H1 (cell line): ENCODE results near the gene CEBPE. TPM values are rescaled to one million over a fixed set of nuclear protein-coding genes. Genes with fewer than 3 reads are reported as not detected.

ENCODE experiments used
- BCL11A ChIP-seq, 2 experiments: IDR thresholded peaks; one replicate each; pipeline ENCODE4 v1.6.1; 2011; ENCODE audit warnings: low read depth in 2 of 2, low read length in 2 of 2, mild to moderate bottlenecking in 2 of 2
- CHD1 ChIP-seq: IDR thresholded peaks from 2 replicates; pipeline ENCODE4 v1.6.1; 2012; ENCODE audit warnings: low read depth, low read length, improper control_type of control experiment
- CHD7 ChIP-seq: fragments of 300-600 bp; sonication (generic); IDR thresholded peaks from 2 replicates; pipeline ENCODE4 v1.7.1; 2012; ENCODE audit warnings: low read length, moderate library complexity, mild to moderate bottlenecking, inconsistent platforms; ENCODE audit not compliant: insufficient replicate concordance
- JUN ChIP-seq: IDR thresholded peaks from 2 replicates; pipeline ENCODE4 v1.6.1; 2011; ENCODE audit warnings: low read depth, mild to moderate bottlenecking, improper control_type of control experiment, low read length
- POLR2AphosphoS5 ChIP-seq: IDR thresholded peaks from 2 replicates; pipeline ENCODE4 v1.6.1; 2011; ENCODE audit warnings: low read depth, low read length
- RXRA ChIP-seq: IDR thresholded peaks from 2 replicates; pipeline ENCODE4 v1.6.1; 2011; ENCODE audit warnings: low read depth, mild to moderate bottlenecking, low read length, moderate library complexity; ENCODE audit not compliant: insufficient read depth
- TAF1 ChIP-seq: IDR thresholded peaks from 2 replicates; pipeline ENCODE4 v1.6.1; 2011; ENCODE audit warnings: mild to moderate bottlenecking, low read depth, low read length
- TAF7 ChIP-seq: optimal IDR thresholded peaks from 2 replicates; pipeline ENCODE3; 2011; ENCODE audit warnings: low read depth, mild to moderate bottlenecking, inconsistent platforms, low read length, moderate library complexity, borderline replicate concordance
- YY1 ChIP-seq: IDR thresholded peaks from 2 replicates; pipeline ENCODE4 v1.6.1; 2011; ENCODE audit warnings: low read depth, mild to moderate bottlenecking, low read length
- ZNF274 ChIP-seq: IDR thresholded peaks from 2 replicates; pipeline ENCODE4 v1.7.0; 2012; ENCODE audit warnings: low read length, borderline replicate concordance; ENCODE audit errors: extremely low read depth
- polyA plus RNA-seq, 7 experiments: library from polyadenylated mRNA; depleted of rRNA in 3 of 7; stranded (reverse) in 5 of 7; unstranded in 2 of 7; fragments of >200 nt in 5 of 7; fragments of 200-250 nt in 2 of 7; gene quantifications; 1 replicate in 5 of 7; 2 replicates in 1 of 7; 4 replicates in 1 of 7; pipeline versions ENCODE4 v1.2.1 to v1.2.3, GENCODE V29; 2011 to 2013; ENCODE audit warnings: missing spikeins in 2 of 7, mixed read lengths in 2 of 7
- total RNA-seq: library from RNA; stranded (reverse); fragmentation: NEBNext Ultra II Directional; extraction: Animal tissue kit (Norgen Biotek cat#: 25700); gene quantifications from 2 replicates; pipeline ENCODE4 v1.2.1, GENCODE V29; 2021

Gene CEBPE
- total and polyA plus RNA-seq, 2 of the 8 experiments (the other 6 are each of a cell fraction or from before 2014, with no cell fraction given) = 0.05 TPM; not detected in 1

GRCh38 chr14:23164949-23165348 is 45.9 kb upstream of the CEBPE start (continued):
- TF ChIP-seq CHD7 = no peak
- TF ChIP-seq RXRA = no peak
- TF ChIP-seq TAF1 = no peak
- TF ChIP-seq TAF7 = no peak
- TF ChIP-seq ZNF274 = no peak
- no peak for TF ChIP-seq POLR2AphosphoS5
- TF ChIP-seq JUN = no peak
- TF ChIP-seq BCL11A (IDR thresholded peaks at IDR 0.05; ENCODE audit: low read depth in 2 of 2, low read length in 2 of 2) = no peak
- no peak for TF ChIP-seq CHD1
- no peak for TF ChIP-seq YY1
